Keratinocyte (primary cell): ENCODE results near the gene TMC1. TPM values are rescaled to one million over a fixed set of nuclear protein-coding genes. Genes with fewer than 3 reads are reported as not detected.

Experiments used
- DNase-seq: peaks from one replicate; pipeline ENCODE4 v3.0.0-alpha.2; 2011; ENCODE audit warnings: low read depth, missing footprints, low spot score
- FAIRE-seq: peaks from 2 replicates; lab custom pipeline; 2011; peaks lifted over from hg19 to GRCh38; lab: Jason Lieb, UNC
- H2AFZ ChIP-seq: 2 replicates; pipeline ENCODE4 v1.6.0; 2012; ENCODE audit warnings: low read length, control low read depth, inconsistent platforms; ENCODE audit not compliant: control insufficient read depth
- H3K27ac ChIP-seq: 2 replicates; pipeline ENCODE4 v1.5.1; 2011; ENCODE audit warnings: low read length; ENCODE audit not compliant: control insufficient read depth, insufficient read depth
- H3K27me3 ChIP-seq: 3 replicates; pipeline ENCODE4 v1.6.0; 2011; ENCODE audit warnings: low read length; ENCODE audit not compliant: control insufficient read depth, insufficient read depth; ENCODE audit errors: extremely low read depth
- H3K36me3 ChIP-seq, 2 experiments: 2 replicates in 1 of 2; 3 replicates in 1 of 2; pipeline ENCODE4 v1.5.1; 2011; ENCODE audit warnings: low read length in 2 of 2, mild to moderate bottlenecking in 1 of 2; ENCODE audit not compliant: control insufficient read depth in 2 of 2, insufficient read depth in 2 of 2; ENCODE audit errors: extremely low read depth in 1 of 2
- H3K4me1 ChIP-seq: 3 replicates; pipeline ENCODE4 v1.5.1; 2011; ENCODE audit warnings: low read length; ENCODE audit not compliant: control insufficient read depth, insufficient read depth; ENCODE audit errors: extremely low read depth
- H3K4me2 ChIP-seq: 3 replicates; pipeline ENCODE4 v1.6.0; 2011; ENCODE audit warnings: low read depth, low read length; ENCODE audit not compliant: control insufficient read depth, insufficient read depth; ENCODE audit errors: extremely low read depth
- H3K4me3 ChIP-seq, 3 experiments: fragments of 200-600 bp in 1 of 3; sonication (generic) in 1 of 3; 2 replicates in 2 of 3; 3 replicates in 1 of 3; pipeline ENCODE4 v1.5.1; 2011 to 2016; ENCODE audit warnings: low read length in 3 of 3, mild to moderate bottlenecking in 3 of 3, control low read depth in 2 of 3, inconsistent platforms in 1 of 3, low read depth in 1 of 3, mixed read lengths in 1 of 3, mixed run types in 1 of 3, moderate library complexity in 1 of 3; ENCODE audit not compliant: control insufficient read depth in 2 of 3, insufficient read depth in 2 of 3; ENCODE audit errors: extremely low read depth in 1 of 3
- H3K79me2 ChIP-seq: 2 replicates; pipeline ENCODE4 v1.6.0; 2012; ENCODE audit warnings: low read length; ENCODE audit not compliant: control insufficient read depth, insufficient read depth
- H3K9ac ChIP-seq: 3 replicates; pipeline ENCODE4 v1.6.0; 2011; ENCODE audit warnings: low read length; ENCODE audit not compliant: control insufficient read depth, insufficient read depth; ENCODE audit errors: extremely low read depth
- H3K9me1 ChIP-seq: 3 replicates; pipeline ENCODE4 v1.6.0; 2011; ENCODE audit warnings: low read length; ENCODE audit not compliant: control insufficient read depth, insufficient read depth; ENCODE audit errors: extremely low read depth
- H3K9me3 ChIP-seq: 2 replicates; pipeline ENCODE4 v1.5.1; 2012; ENCODE audit warnings: low read depth, low read length; ENCODE audit not compliant: control insufficient read depth
- H4K20me1 ChIP-seq: 3 replicates; pipeline ENCODE4 v1.6.0; 2011; ENCODE audit warnings: low read length; ENCODE audit not compliant: control insufficient read depth, insufficient read depth; ENCODE audit errors: extremely low read depth
- EZH2 ChIP-seq: IDR thresholded peaks from one replicate; pipeline ENCODE4 v1.6.1; 2012; ENCODE audit warnings: inconsistent platforms, mild to moderate bottlenecking, low read length, moderate library complexity
- dilution Hi-C: fragments of 300-500 bp; cut with MboI; formaldehyde crosslinking; loops from one replicate; pipeline ENCODE4 v1.7.0; 2020; ENCODE audit warnings: low sequenced_read_pairs; ENCODE audit not compliant: extremely low pct_ligation_motif_present
- polyA plus RNA-seq, 5 experiments: library from polyadenylated mRNA; depleted of rRNA in 3 of 5; stranded (reverse) in 3 of 5; stranded (forward) in 1 of 5; unstranded in 1 of 5; fragments of >200 nt; gene quantifications; 1 replicate in 1 of 5; 2 replicates in 3 of 5; 3 replicates in 1 of 5; pipeline versions ENCODE4 v1.2.1 to v1.2.3, GENCODE V29; 2011 to 2012; ENCODE audit warnings: missing spikeins in 2 of 5, low read depth in 1 of 5, low replicate concordance in 1 of 5
- TF ChIP-seq, protein P1 (sequence below), 3 experiments: IDR thresholded peaks in 1 of 3; conservative IDR thresholded peaks in 1 of 3; optimal IDR thresholded peaks in 1 of 3; 2 replicates in 2 of 3; 3 replicates in 1 of 3; pipeline versions ENCODE3 to v1.5.1; 2011; ENCODE audit warnings: low read length in 3 of 3, mild to moderate bottlenecking in 3 of 3, moderate library complexity in 2 of 3, control low read depth in 1 of 3, inconsistent platforms in 1 of 3; ENCODE audit not compliant: insufficient read depth in 2 of 3; ENCODE audit errors: extremely low read depth in 1 of 3

Gene TMC1
- polyA plus RNA-seq, 1 donor (not counting 4 experiments of a cell fraction or from before 2014, with no cell fraction given), result 0.05 TPM

DNA sequence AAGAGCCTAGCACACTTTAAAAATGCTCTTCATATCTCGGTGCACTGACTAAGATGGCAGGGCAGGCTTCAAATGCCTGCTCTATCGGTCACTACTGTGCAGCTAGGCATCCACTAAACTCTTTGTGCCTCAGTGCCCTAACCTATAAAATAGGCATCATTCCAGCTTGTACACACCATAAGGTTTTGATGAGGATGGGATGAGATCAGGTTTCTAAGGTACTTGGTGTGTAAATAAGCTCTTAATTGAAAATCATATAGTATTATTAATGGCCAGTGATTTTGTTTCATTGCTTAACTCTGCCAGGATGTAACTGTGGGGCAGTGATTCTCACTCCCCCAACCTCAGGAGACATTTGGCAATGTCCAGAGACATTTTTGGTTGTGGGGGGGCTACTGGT lies 352.9 kb downstream of the TMC1 start:
- Histone ChIP-seq H3K4me3 (no peak overlapping the region), H3K4me1 (no peaks in the 10 kb centered on the region), H3K9ac (no peak overlapping the region), H3K9me1 (no peaks in the 10 kb centered on the region), H4K20me1 (no peaks in the 10 kb centered on the region), H2AFZ (no peak overlapping the region), H3K27ac (no peak overlapping the region), H3K4me2 (no peak overlapping the region), H3K27me3 (no peaks in the 10 kb centered on the region), H3K36me3 (no peaks in the 10 kb centered on the region), H3K9me3 (no peaks in the 10 kb centered on the region), H3K79me2 (no peaks in the 10 kb centered on the region)
- TF ChIP-seq, protein P1, sequence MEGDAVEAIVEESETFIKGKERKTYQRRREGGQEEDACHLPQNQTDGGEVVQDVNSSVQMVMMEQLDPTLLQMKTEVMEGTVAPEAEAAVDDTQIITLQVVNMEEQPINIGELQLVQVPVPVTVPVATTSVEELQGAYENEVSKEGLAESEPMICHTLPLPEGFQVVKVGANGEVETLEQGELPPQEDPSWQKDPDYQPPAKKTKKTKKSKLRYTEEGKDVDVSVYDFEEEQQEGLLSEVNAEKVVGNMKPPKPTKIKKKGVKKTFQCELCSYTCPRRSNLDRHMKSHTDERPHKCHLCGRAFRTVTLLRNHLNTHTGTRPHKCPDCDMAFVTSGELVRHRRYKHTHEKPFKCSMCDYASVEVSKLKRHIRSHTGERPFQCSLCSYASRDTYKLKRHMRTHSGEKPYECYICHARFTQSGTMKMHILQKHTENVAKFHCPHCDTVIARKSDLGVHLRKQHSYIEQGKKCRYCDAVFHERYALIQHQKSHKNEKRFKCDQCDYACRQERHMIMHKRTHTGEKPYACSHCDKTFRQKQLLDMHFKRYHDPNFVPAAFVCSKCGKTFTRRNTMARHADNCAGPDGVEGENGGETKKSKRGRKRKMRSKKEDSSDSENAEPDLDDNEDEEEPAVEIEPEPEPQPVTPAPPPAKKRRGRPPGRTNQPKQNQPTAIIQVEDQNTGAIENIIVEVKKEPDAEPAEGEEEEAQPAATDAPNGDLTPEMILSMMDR (optimal IDR thresholded peaks at IDR 0.05 in 1 of 3, IDR thresholded peaks at IDR 0.05 in 1 of 3, conservative IDR thresholded peaks at IDR 0.05 in 1 of 3; ENCODE audit: extremely low read depth in 1 of 3, insufficient read depth in 2 of 3, low read length in 3 of 3), result no peak
- no peak for TF ChIP-seq EZH2
- FAIRE-seq (no peak), DNase-seq (no peak)
- dilution Hi-C loops, result no loop called here

GRCh38 chr9:72875221-72875620 lies 353.8 kb downstream of the TMC1 start:
- dilution Hi-C loops, result no loop called here

More at GRCh38 chr9:72875221-72875620, 353.8 kb downstream of the TMC1 start:
- FAIRE-seq (no peak), DNase-seq (no peak)
- Histone ChIP-seq H3K9ac (no peak overlapping the region), H3K27me3 (no peaks in the 10 kb centered on the region), H3K27ac (no peak overlapping the region), H3K9me3 (no peaks in the 10 kb centered on the region), H2AFZ (no peak overlapping the region), H4K20me1 (no peaks in the 10 kb centered on the region), H3K36me3 (no peaks in the 10 kb centered on the region), H3K79me2 (no peaks in the 10 kb centered on the region), H3K4me3 (no peak overlapping the region), H3K9me1 (no peaks in the 10 kb centered on the region), H3K4me2 (no peak overlapping the region), H3K4me1 (no peaks in the 10 kb centered on the region)
- TF ChIP-seq, protein P1 (optimal IDR thresholded peaks at IDR 0.05 in 1 of 3, IDR thresholded peaks at IDR 0.05 in 1 of 3, conservative IDR thresholded peaks at IDR 0.05 in 1 of 3; ENCODE audit: extremely low read depth in 1 of 3, insufficient read depth in 2 of 3, low read length in 3 of 3), result no peak
- TF ChIP-seq EZH2, result no peak
